NB4 (cell line): ENCODE data around the gene RNASEH2C.
A peak's percentile ranks its signal among the peaks of the same experiment; 100 is the strongest.

Experiments used
- DNase-seq: peaks from one replicate; pipeline ENCODE4 v3.0.0; 2010; ENCODE audit warnings: low read depth
- H3K4me3 ChIP-seq: one replicate; pipeline ENCODE4 v1.5.1; 2011; ENCODE audit warnings: mild to moderate bottlenecking, low read depth, low read length, moderate library complexity
- MYC ChIP-seq: IDR thresholded peaks from 2 replicates; pipeline ENCODE4 v1.6.1; 2011; ENCODE audit warnings: low read depth, low read length
- POLR2A ChIP-seq: IDR thresholded peaks from 2 replicates; pipeline ENCODE4 v1.6.1; 2011; ENCODE audit warnings: mild to moderate bottlenecking; ENCODE audit not compliant: insufficient read length; ENCODE audit errors: extremely low read depth
- TF ChIP-seq, protein P1 (sequence below): IDR thresholded peaks from 2 replicates; pipeline ENCODE4 v1.6.1; 2011; ENCODE audit warnings: low read depth, low read length
- TF ChIP-seq, protein P2 (sequence below): IDR thresholded peaks from one replicate; pipeline ENCODE4 v1.5.1; 2012; ENCODE audit warnings: low read depth, low read length

Gene RNASEH2C

GRCh38 chr11:65718964-65719492 is 1.6 kb downstream of the RNASEH2C start:
- peak; percentile 16 for DNase-seq
- TF ChIP-seq MYC (no peak), POLR2A (no peak)
- TF ChIP-seq, protein P1, sequence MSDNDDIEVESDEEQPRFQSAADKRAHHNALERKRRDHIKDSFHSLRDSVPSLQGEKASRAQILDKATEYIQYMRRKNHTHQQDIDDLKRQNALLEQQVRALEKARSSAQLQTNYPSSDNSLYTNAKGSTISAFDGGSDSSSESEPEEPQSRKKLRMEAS = no peak
- TF ChIP-seq, protein P2, sequence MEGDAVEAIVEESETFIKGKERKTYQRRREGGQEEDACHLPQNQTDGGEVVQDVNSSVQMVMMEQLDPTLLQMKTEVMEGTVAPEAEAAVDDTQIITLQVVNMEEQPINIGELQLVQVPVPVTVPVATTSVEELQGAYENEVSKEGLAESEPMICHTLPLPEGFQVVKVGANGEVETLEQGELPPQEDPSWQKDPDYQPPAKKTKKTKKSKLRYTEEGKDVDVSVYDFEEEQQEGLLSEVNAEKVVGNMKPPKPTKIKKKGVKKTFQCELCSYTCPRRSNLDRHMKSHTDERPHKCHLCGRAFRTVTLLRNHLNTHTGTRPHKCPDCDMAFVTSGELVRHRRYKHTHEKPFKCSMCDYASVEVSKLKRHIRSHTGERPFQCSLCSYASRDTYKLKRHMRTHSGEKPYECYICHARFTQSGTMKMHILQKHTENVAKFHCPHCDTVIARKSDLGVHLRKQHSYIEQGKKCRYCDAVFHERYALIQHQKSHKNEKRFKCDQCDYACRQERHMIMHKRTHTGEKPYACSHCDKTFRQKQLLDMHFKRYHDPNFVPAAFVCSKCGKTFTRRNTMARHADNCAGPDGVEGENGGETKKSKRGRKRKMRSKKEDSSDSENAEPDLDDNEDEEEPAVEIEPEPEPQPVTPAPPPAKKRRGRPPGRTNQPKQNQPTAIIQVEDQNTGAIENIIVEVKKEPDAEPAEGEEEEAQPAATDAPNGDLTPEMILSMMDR = no peak
- peak overlapping the region; percentile 90 for H3K4me3 ChIP-seq

DNA sequence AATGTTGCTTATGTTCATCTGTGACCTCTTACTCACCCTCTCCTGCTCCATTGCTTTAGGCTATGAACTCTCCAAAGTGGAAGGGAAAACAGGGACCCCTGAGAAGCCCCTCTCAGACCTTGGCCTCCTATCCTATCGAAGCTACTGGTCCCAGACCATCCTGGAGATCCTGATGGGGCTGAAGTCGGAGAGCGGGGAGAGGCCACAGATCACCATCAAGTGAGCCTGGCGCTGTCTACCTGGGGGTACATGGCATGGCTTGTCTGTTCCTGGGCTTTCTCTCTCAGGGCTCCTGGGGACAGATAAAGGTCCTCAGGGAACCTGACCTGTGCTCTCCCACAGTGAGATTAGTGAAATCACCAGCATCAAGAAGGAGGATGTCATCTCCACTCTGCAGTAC is 2.1 kb downstream of the RNASEH2C start:
- H3K4me3 ChIP-seq = peak overlapping the region; percentile 90
- TF ChIP-seq, protein P1 = no peak
- no peak for TF ChIP-seq MYC
- TF ChIP-seq, protein P2 = no peak
- no peak for TF ChIP-seq POLR2A
- DNase-seq = no peak

GRCh38 chr11:65717906-65718305 is 2.7 kb downstream of the RNASEH2C start:
- TF ChIP-seq, protein P2 = no peak
- TF ChIP-seq POLR2A = no peak
- no peak for TF ChIP-seq MYC
- TF ChIP-seq, protein P1 = no peak
- no peak for DNase-seq
- H3K4me3 ChIP-seq = no peak overlapping the region

- TF ChIP-seq, protein P2 = no peak
- TF ChIP-seq, protein P1 = no peak
- TF ChIP-seq POLR2A (no peak), MYC (no peak)
- no peak overlapping the region for H3K4me3 ChIP-seq
- no peak for DNase-seq
These were observed 3.7 kb downstream of the RNASEH2C start for GRCh38 chr11:65716774-65717405.

- no peak overlapping the region for H3K4me3 ChIP-seq
- TF ChIP-seq POLR2A (no peak), MYC (no peak)
- TF ChIP-seq, protein P1 = no peak
- TF ChIP-seq, protein P2 = no peak
- DNase-seq = no peak
These were observed 4.3 kb downstream of the RNASEH2C start for GRCh38 chr11:65716302-65716701.
